Mucosa of stomach (tissue), 1 donor: ENCODE data around the gene ALDOC.

Source experiments
- H3K27me3 ChIP-seq: one replicate; pipeline ENCODE4 v1.7.0; 2013; ENCODE audit warnings: mild to moderate bottlenecking, low read length; ENCODE audit not compliant: control insufficient read depth, insufficient read depth
- H3K36me3 ChIP-seq: one replicate; pipeline ENCODE4 v1.7.0; 2013; ENCODE audit warnings: low read length; ENCODE audit not compliant: control insufficient read depth, insufficient read depth
- H3K4me1 ChIP-seq: one replicate; pipeline ENCODE4 v1.7.0; 2013; ENCODE audit warnings: mild to moderate bottlenecking, low read length; ENCODE audit not compliant: control insufficient read depth, insufficient read depth
- H3K4me3 ChIP-seq: one replicate; pipeline ENCODE4 v1.7.0; 2013; ENCODE audit warnings: low read length
- H3K9ac ChIP-seq: one replicate; pipeline ENCODE4 v1.7.0; 2013; ENCODE audit warnings: mild to moderate bottlenecking, low read length, moderate library complexity
- H3K9me3 ChIP-seq: one replicate; pipeline ENCODE4 v1.7.0; 2013; ENCODE audit warnings: mild to moderate bottlenecking, low read length, moderate library complexity; ENCODE audit not compliant: control insufficient read depth
- donor health status: Pancreatic carcinoma.

Gene ALDOC

DNA sequence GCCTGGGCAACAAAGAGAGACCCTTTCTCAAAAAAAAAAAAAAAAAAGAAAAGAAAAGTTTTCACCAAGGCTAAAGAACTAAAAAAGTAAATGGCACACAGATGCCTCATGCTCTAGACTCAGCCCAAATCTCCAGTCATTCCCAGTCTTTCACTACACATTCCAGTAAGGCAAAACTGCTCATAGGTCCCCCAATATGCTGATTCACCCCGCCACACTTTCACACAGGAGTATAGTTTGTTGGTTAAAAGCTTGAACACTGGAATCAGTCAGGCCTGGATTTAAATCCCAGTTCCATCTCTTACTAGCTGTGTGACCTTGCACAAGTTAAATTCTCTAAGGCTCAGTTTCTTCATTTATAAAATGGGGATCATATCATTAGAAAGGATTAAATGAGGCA lies 7.2 kb downstream of the ALDOC start:
- no peaks in the 10 kb centered on the region for H3K9me3 ChIP-seq
- H3K4me1 ChIP-seq: peaks cover 23% of the 10 kb centered on the region
- no peak overlapping the region for H3K9ac ChIP-seq
- H3K36me3 ChIP-seq: no peaks in the 10 kb centered on the region
- no peak overlapping the region for H3K4me3 ChIP-seq
- H3K27me3 ChIP-seq: no peaks in the 10 kb centered on the region

DNA sequence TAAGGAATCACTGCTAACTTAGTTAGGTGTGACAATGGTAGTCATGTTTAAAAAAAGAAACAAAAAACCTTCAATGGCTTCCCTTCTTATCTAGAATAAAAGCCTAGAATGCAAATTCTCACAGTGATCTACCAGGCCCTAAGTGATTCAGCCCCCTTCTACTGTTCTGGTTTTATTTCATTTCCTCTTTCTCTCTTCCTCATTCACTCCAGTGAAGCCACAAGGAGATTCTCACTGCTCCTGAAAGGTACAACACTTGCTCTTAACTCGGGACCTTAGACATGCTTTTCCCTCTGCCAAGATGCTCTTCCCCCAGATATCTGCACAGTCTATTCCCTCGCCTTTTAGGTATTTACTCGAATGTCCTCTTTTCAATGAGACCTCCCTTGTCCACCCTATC lies 9.1 kb downstream of the ALDOC start:
- no peaks in the 10 kb centered on the region for H3K9me3 ChIP-seq
- no peaks in the 10 kb centered on the region for H3K27me3 ChIP-seq
- H3K4me1 ChIP-seq: peaks cover 9% of the 10 kb centered on the region
- H3K36me3 ChIP-seq: no peaks in the 10 kb centered on the region
- H3K4me3 ChIP-seq: no peak overlapping the region
- H3K9ac ChIP-seq: no peak overlapping the region

DNA sequence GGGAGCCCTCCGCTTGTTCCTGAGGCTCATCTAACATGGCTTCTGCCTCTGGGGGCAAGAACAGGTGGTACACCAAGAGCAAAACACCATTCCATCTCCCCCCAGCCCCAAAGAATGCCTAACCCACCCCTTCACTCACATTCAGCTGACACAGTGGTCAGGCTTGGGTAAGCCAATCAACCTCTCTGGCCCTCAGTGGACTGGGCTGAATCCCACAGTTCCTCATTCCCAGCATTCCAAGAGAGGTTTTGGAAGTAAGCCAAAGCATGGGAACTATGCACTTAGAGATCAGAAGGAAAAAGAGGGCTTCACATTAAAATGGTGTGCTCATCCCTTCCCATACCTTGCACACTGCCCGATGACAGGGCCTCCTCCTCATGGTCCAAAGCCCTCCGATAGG lies 13.2 kb downstream of the ALDOC start:
- Histone ChIP-seq H3K36me3 (peaks cover 2% of the 10 kb centered on the region), H3K27me3 (no peaks in the 10 kb centered on the region), H3K9me3 (no peaks in the 10 kb centered on the region), H3K4me1 (no peaks in the 10 kb centered on the region), H3K9ac (no peak overlapping the region), H3K4me3 (no peak overlapping the region)

DNA sequence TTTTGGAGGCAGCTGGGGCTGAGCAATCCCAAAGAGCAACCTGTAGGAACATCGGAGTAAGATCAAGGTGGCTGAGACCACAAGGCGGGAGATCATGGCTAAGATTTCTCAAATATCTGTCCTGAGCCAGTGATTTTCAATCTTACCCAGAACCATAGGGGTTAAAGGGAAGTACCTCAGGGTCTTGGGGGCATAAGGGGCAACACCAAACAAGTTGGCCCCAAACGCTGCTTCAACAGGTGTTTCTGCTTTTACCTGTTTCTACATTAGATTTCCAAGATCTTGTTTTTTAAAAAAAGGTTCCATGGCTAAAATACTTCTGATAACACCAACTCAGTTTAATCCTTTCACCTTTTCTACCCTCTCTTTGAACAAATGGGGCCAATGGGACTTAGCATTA lies 21.7 kb downstream of the ALDOC start:
- Histone ChIP-seq H3K4me1 (peaks cover 15% of the 10 kb centered on the region), H3K27me3 (no peaks in the 10 kb centered on the region), H3K9me3 (no peaks in the 10 kb centered on the region), H3K9ac (no peak overlapping the region), H3K36me3 (peaks cover 26% of the 10 kb centered on the region), H3K4me3 (no peak overlapping the region)

DNA sequence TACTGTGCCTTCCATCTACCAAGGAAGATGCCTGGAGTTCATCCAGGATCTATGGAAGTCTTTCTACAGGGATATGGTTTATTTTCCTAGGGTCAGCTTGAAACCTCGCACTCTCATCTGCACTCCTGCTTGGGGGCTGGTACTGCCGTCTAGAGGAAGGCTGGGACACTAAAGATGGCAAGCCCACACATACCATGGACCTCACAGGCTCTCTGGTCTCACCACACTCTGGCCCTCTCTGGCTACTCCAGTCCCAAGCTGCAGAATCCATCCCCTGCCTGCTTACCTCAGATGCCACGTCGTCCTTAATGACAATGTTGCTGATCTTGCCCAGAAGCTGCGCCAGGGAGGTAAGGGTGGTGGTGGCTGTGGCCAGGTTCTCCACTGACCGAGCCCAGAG lies 22.1 kb downstream of the ALDOC start:
- Histone ChIP-seq H3K36me3 (peaks cover 26% of the 10 kb centered on the region), H3K27me3 (no peaks in the 10 kb centered on the region), H3K9ac (no peak overlapping the region), H3K4me3 (no peak overlapping the region), H3K4me1 (peaks cover 15% of the 10 kb centered on the region), H3K9me3 (no peaks in the 10 kb centered on the region)

DNA sequence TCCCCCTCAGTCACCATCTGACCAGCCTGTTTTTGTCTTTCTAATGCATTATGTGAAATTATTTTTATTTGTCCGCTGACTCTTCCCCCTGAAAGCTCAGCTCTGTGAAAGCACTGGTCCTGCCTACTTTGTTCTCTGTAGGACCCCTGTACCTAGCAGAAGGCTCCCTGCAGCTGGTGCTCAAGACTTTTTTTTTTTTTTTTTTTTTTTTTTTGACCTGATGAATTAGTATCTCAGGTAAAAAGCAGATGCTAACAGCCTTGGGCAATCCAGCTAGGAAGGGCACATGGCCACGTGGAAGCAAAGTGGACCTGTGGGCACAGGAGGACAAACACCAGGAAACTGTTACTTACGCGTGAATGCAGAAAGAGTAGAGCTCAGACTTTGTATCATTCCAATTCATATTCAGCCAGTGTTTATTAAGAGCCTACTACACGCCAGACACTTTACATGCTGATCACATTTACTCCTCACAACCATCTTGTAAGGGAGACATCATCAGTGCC lies 23.6 kb downstream of the ALDOC start:
- Histone ChIP-seq H3K9ac (no peak overlapping the region), H3K4me3 (no peak overlapping the region), H3K9me3 (no peaks in the 10 kb centered on the region), H3K36me3 (peaks cover 20% of the 10 kb centered on the region), H3K27me3 (no peaks in the 10 kb centered on the region), H3K4me1 (peaks cover 19% of the 10 kb centered on the region)

DNA sequence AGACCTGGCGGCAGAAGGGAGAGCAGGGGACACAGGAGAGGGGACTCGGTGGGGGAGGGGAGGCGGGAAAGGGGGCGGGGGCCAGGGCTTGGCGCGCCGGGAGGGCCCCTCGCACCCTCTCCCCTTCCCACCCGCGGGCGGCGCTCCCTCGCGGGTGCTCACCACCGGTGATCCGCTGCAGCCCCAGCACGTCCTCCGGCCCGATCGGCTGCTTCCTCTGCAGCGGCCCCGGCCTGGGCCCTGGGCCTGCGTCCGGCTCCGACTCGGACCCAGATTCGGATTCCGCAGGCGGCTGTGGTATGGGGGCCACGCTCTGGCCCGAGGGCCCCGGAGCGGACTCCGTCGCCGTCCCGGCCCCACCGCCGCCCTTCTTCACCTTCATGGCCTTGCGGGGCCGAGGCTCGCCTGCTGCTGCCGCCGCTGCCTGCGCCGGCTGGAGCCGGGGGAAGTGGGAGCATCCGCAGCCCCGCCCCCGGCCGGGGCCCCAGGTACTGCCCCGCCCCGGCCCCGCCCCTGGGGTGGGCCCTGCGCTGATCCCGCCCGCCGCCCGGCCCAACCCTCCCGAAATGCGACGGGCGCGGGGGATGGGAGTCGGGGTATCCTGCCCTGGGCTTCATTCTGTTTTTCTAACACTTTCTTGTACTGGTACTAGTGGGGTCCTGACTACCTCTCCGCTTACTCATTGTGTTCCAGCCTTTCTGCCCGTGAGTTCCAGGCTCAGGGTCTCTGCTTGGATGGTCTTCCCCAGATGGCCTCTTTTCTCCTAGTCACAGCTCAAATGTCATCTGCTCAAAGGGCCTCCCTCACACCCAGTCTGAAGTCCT lies 24.3 kb downstream of the ALDOC start, which contains the start of gene UNC119:
Gene UNC119, minus strand, starts transcription at position 449 of the 824 bp plus-strand sequence. Its CDS starts 67 bp downstream, at position 382.
- peaks cover 19% of the 10 kb centered on the region for H3K4me1 ChIP-seq
- H3K9ac ChIP-seq: peak within 1 kb of the TSS; percentile 58

DNA sequence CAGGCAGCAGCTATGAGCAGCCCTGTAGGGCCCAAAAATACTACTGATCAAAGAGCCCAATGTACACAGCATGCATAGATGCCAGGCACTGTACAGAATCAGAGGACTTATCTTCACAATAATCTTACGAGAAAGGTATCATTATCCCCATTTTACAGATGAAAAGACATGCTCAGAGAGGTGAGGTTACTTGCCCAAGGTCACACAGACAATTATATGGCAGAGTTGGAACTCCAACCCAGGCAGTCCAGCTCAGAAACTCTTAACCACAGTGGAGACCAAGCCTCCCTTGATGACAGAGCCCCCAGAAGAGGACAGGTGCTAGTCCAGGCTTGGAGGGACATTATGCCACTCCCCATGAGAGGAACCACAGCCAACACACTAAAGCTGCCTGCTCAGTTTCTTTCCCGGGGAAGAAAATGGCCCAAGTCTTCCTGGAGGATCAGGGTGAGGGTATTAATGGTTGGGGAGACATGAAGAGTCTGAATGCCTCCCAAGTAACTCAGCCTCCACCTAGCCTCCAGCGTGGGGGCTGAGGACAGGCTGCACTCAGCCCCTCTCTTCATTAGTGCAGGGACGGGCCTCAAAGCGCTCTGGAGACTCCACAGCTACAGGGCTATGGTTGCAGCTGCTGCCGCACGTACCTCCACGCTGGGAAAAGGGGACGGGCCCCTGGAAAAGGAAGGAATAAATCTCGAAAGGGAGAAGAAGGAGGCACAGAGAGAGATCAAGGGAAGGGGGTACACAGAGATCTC lies 25.1 kb downstream of the ALDOC start:
- peaks cover 12% of the 10 kb centered on the region for H3K36me3 ChIP-seq
- peaks cover 19% of the 10 kb centered on the region for H3K4me1 ChIP-seq
- no peak overlapping the region for H3K4me3 ChIP-seq
- H3K9me3 ChIP-seq: no peaks in the 10 kb centered on the region
- H3K27me3 ChIP-seq: no peaks in the 10 kb centered on the region
- peak overlapping the region; percentile 58 for H3K9ac ChIP-seq

More for the DNA sequence above, 24.3 kb downstream of the ALDOC start, which contains the start of gene UNC119:
- no peaks in the 10 kb centered on the region for H3K27me3 ChIP-seq
- peaks cover 13% of the 10 kb centered on the region for H3K36me3 ChIP-seq
- no peaks in the 10 kb centered on the region for H3K9me3 ChIP-seq
- H3K4me3 ChIP-seq: no peak within 1 kb of the TSS

DNA sequence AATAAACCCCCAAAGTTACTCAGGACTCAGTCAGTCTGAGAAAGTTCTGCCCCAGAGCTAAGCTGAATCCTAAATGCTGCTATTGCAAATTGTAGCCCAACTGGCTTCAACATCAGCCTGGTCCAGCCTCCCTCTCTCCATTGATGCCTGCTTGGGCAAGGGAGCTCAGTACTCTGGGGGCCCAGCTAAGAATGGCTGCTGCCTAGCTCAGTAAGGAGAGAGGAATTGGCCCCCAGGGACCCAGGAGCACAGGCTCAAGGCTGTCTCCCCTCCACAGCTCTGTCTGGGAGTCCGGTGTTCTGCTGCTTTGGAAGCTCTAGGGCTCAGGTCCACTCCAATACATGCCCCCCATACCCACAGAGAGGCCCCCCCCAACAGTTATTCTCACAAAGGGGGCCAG lies 25.8 kb downstream of the ALDOC start:
- Histone ChIP-seq H3K36me3 (peaks cover 12% of the 10 kb centered on the region), H3K9me3 (no peaks in the 10 kb centered on the region), H3K27me3 (no peaks in the 10 kb centered on the region), H3K4me3 (no peak overlapping the region), H3K4me1 (peaks cover 19% of the 10 kb centered on the region), H3K9ac (no peak overlapping the region)

DNA sequence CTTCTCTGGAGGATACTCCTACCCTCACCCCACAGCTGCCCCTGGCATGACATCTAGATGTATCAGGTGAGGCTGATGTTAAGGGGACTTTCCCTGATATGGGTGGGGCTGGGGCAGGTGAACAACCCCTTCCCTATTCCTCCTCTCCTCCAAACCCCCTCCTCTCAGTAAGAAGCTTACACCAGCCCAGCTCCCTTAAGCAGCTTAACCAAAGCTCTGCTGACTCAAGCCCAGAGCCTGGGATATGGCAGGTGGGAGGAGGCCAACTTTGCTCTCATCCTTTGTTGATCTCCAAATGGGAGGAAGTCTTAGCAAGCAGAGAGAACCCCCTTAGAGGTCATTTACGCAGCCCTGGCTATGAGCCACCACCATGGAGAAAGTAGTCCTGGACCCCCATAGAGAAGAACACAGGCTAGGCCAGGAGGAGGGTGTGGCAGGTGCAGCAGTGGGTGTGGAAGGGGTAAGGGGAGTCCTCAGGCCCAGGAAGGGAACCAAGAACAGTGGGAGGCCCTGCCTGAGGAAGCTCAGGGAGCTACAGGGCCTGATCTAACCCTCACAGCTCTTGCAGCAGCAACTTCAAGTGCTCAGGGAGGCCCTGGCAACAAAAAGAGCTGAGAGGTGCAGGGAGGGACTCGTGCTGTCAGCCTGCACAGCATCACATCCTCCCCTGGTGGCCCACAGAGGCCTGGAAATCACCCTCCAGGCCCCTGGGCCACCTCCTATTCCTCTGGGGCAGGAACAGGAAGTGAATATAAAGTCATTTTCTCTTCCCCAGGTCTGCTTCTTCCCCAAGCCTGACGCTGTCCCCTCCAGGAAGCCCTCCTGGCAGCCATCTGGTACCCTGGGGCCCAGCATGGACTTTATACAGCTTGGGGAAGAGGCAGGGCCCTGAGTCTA lies 27.2 kb downstream of the ALDOC start:
- peaks cover 9% of the 10 kb centered on the region for H3K36me3 ChIP-seq
- peaks cover 19% of the 10 kb centered on the region for H3K4me1 ChIP-seq
- no peaks in the 10 kb centered on the region for H3K27me3 ChIP-seq
- H3K9ac ChIP-seq: no peak overlapping the region
- H3K9me3 ChIP-seq: no peaks in the 10 kb centered on the region
- H3K4me3 ChIP-seq: no peak overlapping the region

DNA sequence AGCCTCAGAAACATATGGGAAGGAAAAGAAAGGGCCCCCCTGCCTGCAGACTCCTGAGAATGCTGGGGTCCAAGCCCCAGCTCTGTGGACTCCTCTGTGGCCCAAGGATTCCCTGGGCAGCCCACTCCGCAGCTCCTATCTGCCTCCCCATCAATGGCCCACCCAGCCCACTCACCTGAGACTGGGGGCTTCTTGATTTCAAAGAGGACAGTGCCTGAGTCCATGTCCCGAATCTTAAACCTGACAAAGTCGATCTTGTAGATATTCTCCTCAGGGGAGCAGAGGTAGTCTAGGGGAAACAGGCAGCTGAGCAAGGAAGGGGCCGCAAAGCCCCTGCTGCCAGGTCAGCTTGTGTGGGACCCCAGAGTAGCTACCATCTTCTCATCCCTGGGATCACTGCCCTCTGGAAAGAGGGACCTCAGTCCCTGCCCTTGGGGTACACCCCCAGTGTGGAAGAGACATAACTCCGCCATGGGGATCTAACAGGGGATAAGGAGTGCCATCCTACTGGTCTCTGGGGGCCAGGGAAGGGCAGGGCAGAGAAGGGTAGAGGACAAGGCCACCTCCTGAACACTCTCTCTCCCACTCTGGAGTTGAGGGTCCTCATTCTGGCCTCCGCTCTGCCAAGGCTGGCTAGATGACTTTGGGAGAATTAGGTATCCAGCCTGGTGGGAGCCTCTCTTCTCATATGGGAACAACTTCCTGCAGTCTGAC lies 28.1 kb downstream of the ALDOC start:
- H3K36me3 ChIP-seq: no peaks in the 10 kb centered on the region
- H3K27me3 ChIP-seq: no peaks in the 10 kb centered on the region
- no peak overlapping the region for H3K4me3 ChIP-seq
- H3K9me3 ChIP-seq: no peaks in the 10 kb centered on the region
- peaks cover 16% of the 10 kb centered on the region for H3K4me1 ChIP-seq
- no peak overlapping the region for H3K9ac ChIP-seq
